Endothelial cell of umbilical vein (primary cell): ENCODE measurements around the gene GRIA4. TPM values are rescaled to one million over a fixed set of nuclear protein-coding genes. Genes with fewer than 3 reads are reported as not detected.

Experiments used
- BruUV-seq: library from RNA; stranded (reverse); fragments of 400-500 nt; replicated peaks from 2 replicates; lab custom pipeline; 2021; lab: Mats Ljungman, UMichigan
- CTCF ChIA-PET: fragments of 300-600, 350-600 bp; sonication (Branson Sonifier 250); formaldehyde crosslinking; loops from one replicate; lab custom pipeline; 2021; ENCODE audit warnings: antibody characterized with exemption, inconsistent platforms; lab: Charles Lee
- POLR2A ChIA-PET: fragments of 300-600, 350-600 bp; sonication (Branson Sonifier 250); formaldehyde crosslinking; loops from one replicate; lab custom pipeline; 2021; ENCODE audit warnings: antibody characterized with exemption, inconsistent platforms; lab: Charles Lee
- DNase-seq: peaks from one replicate; pipeline ENCODE4 v3.0.0-alpha.2; 2011; ENCODE audit warnings: low read depth, low spot score
- FAIRE-seq: peaks from 2 replicates; lab custom pipeline; 2011; peaks lifted over from hg19 to GRCh38; lab: Jason Lieb, UNC
- H2AFZ ChIP-seq: 2 replicates; pipeline ENCODE4 v1.6.0; 2012; ENCODE audit warnings: low read depth, low read length, control low read depth, inconsistent platforms
- H3K27ac ChIP-seq: 2 replicates; pipeline ENCODE4 v1.5.1; 2011; ENCODE audit warnings: low read depth, mild to moderate bottlenecking, control low read depth, low read length, moderate library complexity; ENCODE audit not compliant: insufficient read depth
- H3K27me3 ChIP-seq, 2 experiments: 2 replicates each; pipeline versions ENCODE4 v1.6.0 to v1.6.1; 2011; ENCODE audit warnings: low read length in 2 of 2, mixed read lengths in 1 of 2; ENCODE audit not compliant: control insufficient read depth in 2 of 2, insufficient read depth in 2 of 2
- H3K36me3 ChIP-seq, 2 experiments: 2 replicates in 1 of 2; 3 replicates in 1 of 2; pipeline ENCODE4 v1.5.1; 2011; ENCODE audit warnings: low read length in 2 of 2, mild to moderate bottlenecking in 1 of 2, moderate library complexity in 1 of 2; ENCODE audit not compliant: control insufficient read depth in 2 of 2, insufficient read depth in 2 of 2; ENCODE audit errors: extremely low read depth in 1 of 2
- H3K4me1 ChIP-seq: 3 replicates; pipeline ENCODE4 v1.5.1; 2011; ENCODE audit warnings: mild to moderate bottlenecking, low read length; ENCODE audit not compliant: control insufficient read depth, insufficient read depth; ENCODE audit errors: extremely low read depth
- H3K4me2 ChIP-seq: 2 replicates; pipeline ENCODE4 v1.6.1; 2011; ENCODE audit warnings: low read length, control low read depth, mixed read lengths; ENCODE audit not compliant: insufficient read depth
- H3K4me3 ChIP-seq, 3 experiments: fragments of 200-600 bp in 1 of 3; sonication (generic), shearing (Covaris generic) in 1 of 3; replicated peaks in 1 of 3; 2 replicates each; pipeline ENCODE4 v1.5.1; 2011 to 2016; ENCODE audit warnings: control low read depth in 3 of 3, low read length in 3 of 3, mild to moderate bottlenecking in 2 of 3, inconsistent platforms in 1 of 3, low read depth in 1 of 3, moderate library complexity in 1 of 3; ENCODE audit not compliant: insufficient read depth in 1 of 3
- H3K79me2 ChIP-seq: 2 replicates; pipeline ENCODE4 v1.6.0; 2012; ENCODE audit warnings: low read length, inconsistent platforms; ENCODE audit not compliant: control insufficient read depth, insufficient read depth
- H3K9ac ChIP-seq: replicated peaks from 2 replicates; pipeline ENCODE3; 2011; ENCODE audit warnings: low read length, control low read depth; ENCODE audit not compliant: insufficient read depth; ENCODE audit errors: extremely low read depth
- H3K9me1 ChIP-seq: replicated peaks from 3 replicates; pipeline ENCODE4 v1.6.0; 2011; ENCODE audit warnings: mild to moderate bottlenecking, low read length; ENCODE audit not compliant: control insufficient read depth, insufficient read depth; ENCODE audit errors: extremely low read depth
- H3K9me3 ChIP-seq: replicated peaks from 2 replicates; pipeline ENCODE4 v1.5.1; 2012; ENCODE audit warnings: low read length, inconsistent platforms; ENCODE audit not compliant: control insufficient read depth, insufficient read depth
- H4K20me1 ChIP-seq: replicated peaks from 2 replicates; pipeline ENCODE3; 2011; ENCODE audit warnings: mild to moderate bottlenecking, low read length; ENCODE audit not compliant: control insufficient read depth, insufficient read depth; ENCODE audit errors: extremely low read depth
- CTCF ChIP-seq, 2 donors: IDR thresholded peaks; 1 replicate in 1 of 2; 2 replicates in 1 of 2; pipeline ENCODE4 v1.5.1; 2011; ENCODE audit warnings: low read length in 2 of 2, mild to moderate bottlenecking in 2 of 2, moderate library complexity in 2 of 2, control low read depth in 1 of 2, inconsistent platforms in 1 of 2, low read depth in 1 of 2; ENCODE audit not compliant: insufficient read depth in 1 of 2; ENCODE audit errors: extremely low read depth in 1 of 2
- EZH2 ChIP-seq: IDR thresholded peaks from 2 replicates; pipeline ENCODE4 v1.6.1; 2012; ENCODE audit warnings: borderline replicate concordance, low read depth, mild to moderate bottlenecking, moderate library complexity, low read length, inconsistent platforms; ENCODE audit not compliant: severe bottlenecking
- FOS ChIP-seq: IDR thresholded peaks from 2 replicates; pipeline ENCODE4 v1.6.1; 2011; ENCODE audit warnings: mild to moderate bottlenecking, low read length, moderate library complexity, borderline replicate concordance; ENCODE audit not compliant: insufficient read depth
- GATA2 ChIP-seq: IDR thresholded peaks from 2 replicates; pipeline ENCODE4 v1.7.0; 2011; ENCODE audit warnings: low read depth, mild to moderate bottlenecking, moderate library complexity, mixed read lengths, low read length; ENCODE audit not compliant: insufficient read length, insufficient read depth
- JUN ChIP-seq: IDR thresholded peaks from 2 replicates; pipeline ENCODE4 v1.6.1; 2011; ENCODE audit warnings: borderline replicate concordance, low read depth; ENCODE audit not compliant: insufficient read length, insufficient read depth
- MAX ChIP-seq: IDR thresholded peaks from 2 replicates; pipeline ENCODE4 v1.6.1; 2011; ENCODE audit not compliant: insufficient read depth, insufficient read length
- MYC ChIP-seq: IDR thresholded peaks from one replicate; pipeline ENCODE4 v1.6.1; 2011; ENCODE audit warnings: mild to moderate bottlenecking, low read depth, low read length
- POLR2A ChIP-seq: IDR thresholded peaks from 2 replicates; pipeline ENCODE4 v1.6.1; 2012; ENCODE audit warnings: low read depth, mild to moderate bottlenecking, control low read depth, low read length
- POLR2AphosphoS5 ChIP-seq: IDR thresholded peaks from 2 replicates; pipeline ENCODE4 v1.6.1; 2012; ENCODE audit warnings: low read depth, mild to moderate bottlenecking, control low read depth, low read length, moderate library complexity; ENCODE audit not compliant: insufficient read depth
- dilution Hi-C: fragments of 300-500 bp; cut with MboI; formaldehyde crosslinking; loops from one replicate; pipeline ENCODE4 v1.15.0; 2019; ENCODE audit warnings: low sequenced_read_pairs; ENCODE audit not compliant: extremely low pct_ligation_motif_present
- intact Hi-C: fragments of 100-400 bp; cut with micrococcal nuclease; formaldehyde crosslinking; loops from one replicate; pipeline ENCODE4 v1.10.0; 2022
- polyA plus RNA-seq, 4 experiments: library from polyadenylated mRNA; depleted of rRNA in 3 of 4; stranded (reverse) in 3 of 4; unstranded in 1 of 4; fragments of >200 nt; gene quantifications; 2 replicates each; pipeline versions ENCODE4 v1.2.1 to v1.2.3, GENCODE V29; 2011 to 2012; ENCODE audit warnings: missing spikeins in 1 of 4
- total RNA-seq: library from RNA; stranded (reverse); gene quantifications from 2 replicates; pipeline ENCODE4 v1.2.3, GENCODE V29; 2021

Gene GRIA4
- total and polyA plus RNA-seq, 2 donors (not counting 3 experiments of a cell fraction or from before 2014, with no cell fraction given), result not detected

DNA sequence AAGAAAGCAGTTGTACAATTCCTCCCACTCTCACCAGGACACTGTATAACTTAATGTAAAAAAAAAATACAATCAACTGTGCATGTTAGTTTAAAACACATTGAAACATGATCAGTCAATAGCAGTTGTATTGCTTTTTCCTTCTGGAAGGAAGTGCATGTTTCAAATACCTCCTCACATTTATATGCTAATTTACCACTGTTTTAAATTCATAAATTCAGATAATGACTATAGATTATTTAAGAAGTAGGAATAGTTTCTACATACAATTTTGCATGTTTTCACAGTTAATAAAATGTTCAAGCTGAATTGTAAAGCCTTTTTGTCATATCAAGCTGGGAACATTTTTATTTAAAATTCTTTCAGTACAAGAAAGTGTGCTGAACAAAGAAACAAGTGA is 3.3 kb downstream of the GRIA4 start:
- DNase-seq (no peak), FAIRE-seq (no peak)
- Histone ChIP-seq H3K79me2 (no peaks in the 10 kb centered on the region), H2AFZ (no peak overlapping the region), H3K36me3 (no peaks in the 10 kb centered on the region), H3K9me1 (no peaks in the 10 kb centered on the region), H3K27me3 (peaks cover 28 to 30% of the 10 kb centered on the region in 2 experiments), H4K20me1 (no peaks in the 10 kb centered on the region), H3K9me3 (no peaks in the 10 kb centered on the region), H3K4me2 (no peak overlapping the region), H3K9ac (no peak overlapping the region), H3K27ac (no peak overlapping the region), H3K4me1 (peaks cover 17% of the 10 kb centered on the region), H3K4me3 (no peak overlapping the region)
- dilution Hi-C loops, result no loop called here
- no TSS peak for BruUV-seq
- ChIA-PET POLR2A (no interaction called here), CTCF (no interaction called here)
- intact Hi-C loops, result loop anchor here (10.0 kb wide), 1 partner anchor 368 kb away; no protein-coding TSS in a partner anchor
- no peak for TF ChIP-seq EZH2

DNA sequence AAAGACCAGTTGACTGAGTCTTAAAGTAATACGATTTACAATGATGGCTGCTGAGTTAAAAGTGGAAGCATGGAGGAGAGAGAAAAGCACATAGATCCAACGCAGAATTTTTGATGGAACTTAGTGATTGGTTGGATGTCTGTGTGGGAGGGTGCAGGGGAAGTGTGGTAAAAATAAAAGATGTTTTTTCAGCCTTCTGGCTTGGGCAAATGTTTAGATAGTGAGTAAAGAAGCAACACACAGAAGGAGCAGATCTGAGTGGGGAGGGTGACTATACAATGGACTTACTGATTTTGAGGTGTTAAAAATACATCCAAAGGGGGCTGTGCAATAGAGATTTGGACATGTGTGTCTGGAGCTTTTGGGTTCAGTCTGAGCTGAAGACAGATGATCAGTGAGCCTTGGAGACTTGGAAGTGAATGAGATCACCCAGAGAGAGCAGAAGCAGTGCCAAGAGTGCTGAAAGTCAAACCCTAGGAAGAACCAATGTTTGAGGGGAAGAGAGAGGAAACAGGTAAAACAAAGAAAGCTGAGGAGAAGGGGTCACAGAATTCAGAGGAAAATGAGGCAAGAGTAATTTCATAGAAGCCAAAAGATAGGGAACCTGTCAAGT is 8.6 kb downstream of the GRIA4 start:
- no peaks in the 10 kb centered on the region for H3K4me1 ChIP-seq
- dilution Hi-C loops (no loop called here), intact Hi-C loops (loop anchor here (10.0 kb wide), 1 partner anchor 374 kb away; no protein-coding TSS in a partner anchor)
- no peak overlapping the region for H3K9ac ChIP-seq
- no peak for TF ChIP-seq MYC
- no peak for TF ChIP-seq POLR2A
- no peak for TF ChIP-seq POLR2AphosphoS5
- no peak for TF ChIP-seq JUN
- TF ChIP-seq GATA2, result no peak
- no peak for TF ChIP-seq MAX
- TF ChIP-seq FOS, result no peak
- no peak for TF ChIP-seq EZH2
- TF ChIP-seq CTCF (IDR thresholded peaks at IDR 0.05; ENCODE audit: extremely low read depth in 1 of 2, insufficient read depth in 1 of 2, low read depth in 1 of 2, low read length in 2 of 2), result no peak
- no peak overlapping the region for H2AFZ ChIP-seq
- DNase-seq (no peak), FAIRE-seq (no peak)
- no peaks in the 10 kb centered on the region for H3K79me2 ChIP-seq
- H3K36me3 ChIP-seq, result no peaks in the 10 kb centered on the region
- BruUV-seq, result no TSS peak
- no peaks in the 10 kb centered on the region for H3K9me3 ChIP-seq
- no peak overlapping the region for H3K4me3 ChIP-seq
- ChIA-PET POLR2A (no interaction called here), CTCF (no interaction called here)
- H3K4me2 ChIP-seq, result no peak overlapping the region
- no peaks in the 10 kb centered on the region for H3K27me3 ChIP-seq
- H3K27ac ChIP-seq, result no peak overlapping the region
- H3K9me1 ChIP-seq, result no peaks in the 10 kb centered on the region
- no peaks in the 10 kb centered on the region for H4K20me1 ChIP-seq
